Measurements from ENCODE around the gene E2F2. TPM values are rescaled to one million over a fixed set of nuclear protein-coding genes. Genes with fewer than 3 reads are reported as not detected.

The E2F2 gene
- under 0.01 and 2.7 TPM in 2 replicates for total RNA-seq

GRCh38 chr1:23530747-23531561 lies at the start of gene E2F2:
TSS of gene E2F2 (minus strand) at chr1:23531233. CDS start at chr1:23530793, 440 bp downstream.

GRCh38 chr1:23559136-23559984 lies 28.3 kb upstream of the E2F2 start, which contains the start of gene ID3:
TSS of gene ID3 (minus strand) at chr1:23559501. CDS start at chr1:23559426, 75 bp downstream.

DNA sequence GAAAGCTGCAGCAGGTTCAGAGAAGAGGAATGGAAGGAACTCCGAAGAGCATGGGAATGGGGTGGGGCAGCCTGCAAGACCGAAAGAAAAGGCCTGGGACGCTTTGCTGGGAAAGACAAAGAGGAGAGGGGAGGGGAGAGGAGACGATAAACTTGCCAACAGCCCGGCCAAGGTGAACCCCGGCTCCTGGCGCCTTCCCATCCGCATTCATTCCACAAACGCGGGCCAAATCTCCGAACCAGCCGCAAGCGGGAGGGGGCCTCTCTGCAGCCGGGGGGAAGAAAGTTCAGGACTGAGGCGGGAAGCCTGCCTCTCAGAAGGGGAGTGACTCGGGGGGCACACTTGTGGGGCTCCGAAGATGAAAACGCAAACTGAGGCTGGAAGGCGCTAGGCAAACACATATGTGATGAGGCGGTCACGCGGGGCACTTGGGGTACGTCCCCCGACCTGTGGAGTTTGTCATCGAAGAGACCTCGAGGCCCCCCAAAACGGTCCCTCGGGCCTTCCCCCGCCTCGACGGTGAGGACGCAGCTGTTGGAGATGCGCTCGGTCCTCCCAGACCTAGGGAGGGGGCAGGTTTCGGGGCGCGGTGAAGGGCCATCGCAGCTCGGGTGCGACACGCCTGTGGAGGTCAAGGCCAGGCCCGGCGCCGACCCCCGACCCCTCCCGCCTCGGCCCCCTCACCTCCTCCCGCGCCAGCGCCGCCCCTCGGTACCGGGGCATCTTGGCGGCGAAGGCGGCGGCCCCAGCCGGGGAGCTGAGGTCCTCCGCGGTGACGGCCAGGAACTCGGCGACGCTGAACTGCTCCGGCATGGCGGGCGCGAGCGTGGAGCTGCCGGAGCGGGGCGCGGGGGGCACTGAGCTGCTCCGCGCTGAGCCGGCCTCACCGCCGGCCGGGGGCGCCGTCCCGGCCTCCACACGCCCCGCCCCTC lies 47.4 kb downstream of the E2F2 start, which contains the start of gene ASAP3:
ASAP3 (minus strand) TSS at position 859 of the 932 bp plus-strand sequence; CDS start at position 813, 46 bp downstream.

Other genes starting within 250 kb of the E2F2 start
- 72.9 and 92.8 TPM in 2 replicates for gene HNRNPR, start 186.9 kb downstream of the E2F2 start, total RNA-seq
- 10.1 and 13.5 TPM in 2 replicates for gene ZNF436, start 161.4 kb downstream of the E2F2 start, total RNA-seq
- 6.4 and 25.4 TPM in 2 replicates for gene TCEA3, start 106.5 kb downstream of the E2F2 start, total RNA-seq
- gene ASAP3, start 47.1 kb downstream of the E2F2 start, total RNA-seq, result 16.6 and 36.1 TPM in 2 replicates
- 156 and 168 TPM in 2 replicates for gene ID3, start 28.3 kb upstream of the E2F2 start, total RNA-seq
- gene RPL11, start 160.6 kb upstream of the E2F2 start, total RNA-seq, result 344 and 681 TPM in 2 replicates
- gene ELOA, start 212.2 kb upstream of the E2F2 start, total RNA-seq, result 48.4 and 56.4 TPM in 2 replicates
- gene PITHD1, start 247.2 kb upstream of the E2F2 start, total RNA-seq, result 22.3 and 36.8 TPM in 2 replicates

Data from placental pericyte (primary cell).